ENCODE results near the gene DLL3. TPM values are rescaled to one million over a fixed set of nuclear protein-coding genes. Genes with fewer than 3 reads are reported as not detected.

Gene DLL3
- total and polyA plus RNA-seq, 2 donors (not counting 1 experiment from before 2014, with no cell fraction given) = 0.46 to 1.1 TPM

DNA sequence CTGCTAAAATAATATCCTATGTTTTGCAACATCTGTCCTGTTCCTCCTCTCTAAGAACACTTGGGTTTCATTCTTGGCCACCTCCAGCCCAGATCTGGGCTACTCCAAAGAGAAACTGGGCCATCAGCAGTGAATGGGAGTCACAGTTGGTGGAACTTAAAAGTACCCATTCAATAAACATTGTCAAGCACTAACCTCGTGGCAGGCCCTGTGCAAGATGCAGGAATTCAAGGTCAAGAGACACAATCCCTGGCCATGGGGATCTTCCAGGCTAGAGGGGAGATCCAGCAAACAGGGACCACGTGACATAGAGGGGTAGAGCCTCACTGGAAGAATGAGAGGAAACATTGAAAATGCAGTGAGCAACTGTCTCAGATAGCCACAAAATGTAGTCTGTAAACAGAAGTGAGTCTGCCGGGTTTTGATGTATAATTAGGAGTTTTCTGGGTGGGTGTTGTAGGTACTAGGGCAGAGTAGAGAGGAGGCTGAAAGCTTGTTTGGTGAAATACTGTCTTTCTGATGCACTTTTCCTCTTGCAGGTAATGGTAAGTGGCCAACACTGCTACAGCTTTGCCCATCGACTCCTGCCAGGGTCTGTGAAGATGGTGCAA, 56.1 kb downstream of the DLL3 start:
- no peak overlapping the region for H3K27ac ChIP-seq (ENCODE audit: low read length in 2 of 2)
- DNase-seq (no peak), ATAC-seq (ENCODE audit: low read depth) (no peak)
- no peak overlapping the region for H3K4me3 ChIP-seq (ENCODE audit: control extremely low read depth in 1 of 5, extremely low read depth in 1 of 5, insufficient read depth in 1 of 5, low read depth in 2 of 5, low read length in 4 of 5)
- no peak overlapping the region for H2AFZ ChIP-seq (ENCODE audit: insufficient read depth, low read depth, low read length, poor library complexity, severe bottlenecking)
- no peaks in the 10 kb centered on the region for H4K20me1 ChIP-seq (ENCODE audit: control insufficient read depth, insufficient read depth, low read length, poor library complexity, severe bottlenecking)
- H3K9me3 Mint-ChIP-seq (ENCODE audit: insufficient read depth) = no peaks in the 10 kb centered on the region
- H3K79me2 ChIP-seq (ENCODE audit: control insufficient read depth, insufficient read depth, low read length) = no peaks in the 10 kb centered on the region
- 88% methylated on average over 3 of the region's 4 CpGs for WGBS (ENCODE audit: insufficient coverage)
- intact Hi-C loops (cut with micrococcal nuclease) = no loop called here
- ChIA-PET CTCF (interaction anchor here (4.5 kb wide), 1 partner anchor 118 kb away, joined by 91 read pairs; no protein-coding TSS in a partner anchor), POLR2A (no interaction called here)
- no peak overlapping the region for H3K4me2 ChIP-seq (replicated peaks; ENCODE audit: low read depth, low read length, poor library complexity, severe bottlenecking)
- H3K4me1 ChIP-seq (ENCODE audit: control insufficient read depth in 2 of 2, insufficient read depth in 2 of 2, low read length in 2 of 2) = peaks cover 16 to 33% of the 10 kb centered on the region in 2 donors
- no peak overlapping the region for H3K4me3 Mint-ChIP-seq
- TF ChIP-seq, protein P1, sequence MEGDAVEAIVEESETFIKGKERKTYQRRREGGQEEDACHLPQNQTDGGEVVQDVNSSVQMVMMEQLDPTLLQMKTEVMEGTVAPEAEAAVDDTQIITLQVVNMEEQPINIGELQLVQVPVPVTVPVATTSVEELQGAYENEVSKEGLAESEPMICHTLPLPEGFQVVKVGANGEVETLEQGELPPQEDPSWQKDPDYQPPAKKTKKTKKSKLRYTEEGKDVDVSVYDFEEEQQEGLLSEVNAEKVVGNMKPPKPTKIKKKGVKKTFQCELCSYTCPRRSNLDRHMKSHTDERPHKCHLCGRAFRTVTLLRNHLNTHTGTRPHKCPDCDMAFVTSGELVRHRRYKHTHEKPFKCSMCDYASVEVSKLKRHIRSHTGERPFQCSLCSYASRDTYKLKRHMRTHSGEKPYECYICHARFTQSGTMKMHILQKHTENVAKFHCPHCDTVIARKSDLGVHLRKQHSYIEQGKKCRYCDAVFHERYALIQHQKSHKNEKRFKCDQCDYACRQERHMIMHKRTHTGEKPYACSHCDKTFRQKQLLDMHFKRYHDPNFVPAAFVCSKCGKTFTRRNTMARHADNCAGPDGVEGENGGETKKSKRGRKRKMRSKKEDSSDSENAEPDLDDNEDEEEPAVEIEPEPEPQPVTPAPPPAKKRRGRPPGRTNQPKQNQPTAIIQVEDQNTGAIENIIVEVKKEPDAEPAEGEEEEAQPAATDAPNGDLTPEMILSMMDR (IDR thresholded peaks at IDR 0.05) = no peak
- no peak for TF ChIP-seq EZH2 (IDR thresholded peaks at IDR 0.05; ENCODE audit: borderline replicate concordance, insufficient read depth, low read depth, low read length, poor library complexity, severe bottlenecking)
- H3K9ac ChIP-seq (ENCODE audit: low read length) = no peak overlapping the region
- H3K4me1 Mint-ChIP-seq = peaks cover 38% of the 10 kb centered on the region
- H3K9me3 ChIP-seq (ENCODE audit: control extremely low read depth in 1 of 3, control insufficient read depth in 2 of 3, insufficient read depth in 1 of 3, low read length in 2 of 3) = no peaks in the 10 kb centered on the region
- no peak overlapping the region for H3K27ac Mint-ChIP-seq
- no peaks in the 10 kb centered on the region for H3K27me3 ChIP-seq (replicated peaks in 1 of 4; ENCODE audit: control extremely low read depth in 1 of 4, control insufficient read depth in 3 of 4, insufficient read depth in 4 of 4, low read length in 3 of 4)
- H3K36me3 ChIP-seq (replicated peaks in 1 of 2; ENCODE audit: control extremely low read depth in 1 of 2, control insufficient read depth in 1 of 2, extremely low read depth in 1 of 2, insufficient read depth in 2 of 2, low read length in 1 of 2) = no peaks in the 10 kb centered on the region
- no peaks in the 10 kb centered on the region for H3K27me3 Mint-ChIP-seq

- no peaks in the 10 kb centered on the region for H3K36me3 ChIP-seq (replicated peaks in 1 of 2; ENCODE audit: control extremely low read depth in 1 of 2, control insufficient read depth in 1 of 2, extremely low read depth in 1 of 2, insufficient read depth in 2 of 2, low read length in 1 of 2)
- TF ChIP-seq, protein P1 (IDR thresholded peaks at IDR 0.05) = no peak
- no peak for TF ChIP-seq EZH2 (IDR thresholded peaks at IDR 0.05; ENCODE audit: borderline replicate concordance, insufficient read depth, low read depth, low read length, poor library complexity, severe bottlenecking)
- ChIA-PET CTCF (no interaction called here), POLR2A (no interaction called here)
- peaks cover 38% of the 10 kb centered on the region for H3K4me1 Mint-ChIP-seq
- WGBS (ENCODE audit: insufficient coverage) = 0% methylated on average over 1 of the region's 1 CpG
- H3K9me3 Mint-ChIP-seq (ENCODE audit: insufficient read depth) = no peaks in the 10 kb centered on the region
- no peak overlapping the region for H3K27ac ChIP-seq (ENCODE audit: low read length in 2 of 2)
- ATAC-seq (ENCODE audit: low read depth) (no peak), DNase-seq (no peak)
- peaks cover 16 to 33% of the 10 kb centered on the region in 2 donors for H3K4me1 ChIP-seq (ENCODE audit: control insufficient read depth in 2 of 2, insufficient read depth in 2 of 2, low read length in 2 of 2)
- no peaks in the 10 kb centered on the region for H4K20me1 ChIP-seq (ENCODE audit: control insufficient read depth, insufficient read depth, low read length, poor library complexity, severe bottlenecking)
- H3K27me3 Mint-ChIP-seq = no peaks in the 10 kb centered on the region
- no peaks in the 10 kb centered on the region for H3K79me2 ChIP-seq (ENCODE audit: control insufficient read depth, insufficient read depth, low read length)
- no peaks in the 10 kb centered on the region for H3K27me3 ChIP-seq (replicated peaks in 1 of 4; ENCODE audit: control extremely low read depth in 1 of 4, control insufficient read depth in 3 of 4, insufficient read depth in 4 of 4, low read length in 3 of 4)
- intact Hi-C loops (cut with micrococcal nuclease) = no loop called here
- H3K4me3 Mint-ChIP-seq = no peak overlapping the region
- no peak overlapping the region for H3K9ac ChIP-seq (ENCODE audit: low read length)
- no peak overlapping the region for H3K27ac Mint-ChIP-seq
- no peak overlapping the region for H2AFZ ChIP-seq (ENCODE audit: insufficient read depth, low read depth, low read length, poor library complexity, severe bottlenecking)
- no peak overlapping the region for H3K4me3 ChIP-seq (ENCODE audit: control extremely low read depth in 1 of 5, extremely low read depth in 1 of 5, insufficient read depth in 1 of 5, low read depth in 2 of 5, low read length in 4 of 5)
- no peaks in the 10 kb centered on the region for H3K9me3 ChIP-seq (ENCODE audit: control extremely low read depth in 1 of 3, control insufficient read depth in 2 of 3, insufficient read depth in 1 of 3, low read length in 2 of 3)
- H3K4me2 ChIP-seq (replicated peaks; ENCODE audit: low read depth, low read length, poor library complexity, severe bottlenecking) = no peak overlapping the region
Measured at GRCh38 chr19:39555883-39556282, 57.1 kb downstream of the DLL3 start.

Data from B cell (primary cell).